Osteoblast (primary cell): ENCODE measurements around the gene POM121. TPM values are rescaled to one million over a fixed set of nuclear protein-coding genes. Genes with fewer than 3 reads are reported as not detected.
"Not testable (repeated sequence)": the region's sequence is repeated elsewhere in the genome, so short reads cannot be mapped to it uniquely, and the experiment has no call there.

Experiments
- DNase-seq: peaks from one replicate; pipeline ENCODE4 v3.0.0; 2011; ENCODE audit warnings: low spot score, mixed read lengths; ENCODE audit not compliant: insufficient read length; ENCODE audit errors: missing footprints
- H2AFZ ChIP-seq: 2 replicates; pipeline ENCODE4 v1.6.0; 2011; ENCODE audit warnings: mild to moderate bottlenecking, low read length
- H3K27ac ChIP-seq: 2 replicates; pipeline ENCODE4 v1.5.1; 2011; ENCODE audit warnings: mild to moderate bottlenecking, low read depth, low read length, moderate library complexity
- H3K27me3 ChIP-seq: 2 replicates; pipeline ENCODE4 v1.6.0; 2012; ENCODE audit warnings: mild to moderate bottlenecking, control low read depth, inconsistent platforms, low read length, moderate library complexity; ENCODE audit not compliant: insufficient read depth
- H3K36me3 ChIP-seq: 2 replicates; pipeline ENCODE4 v1.5.1; 2011; ENCODE audit warnings: mild to moderate bottlenecking, low read length, control low read depth, moderate library complexity; ENCODE audit not compliant: insufficient read depth
- H3K4me1 ChIP-seq: 2 replicates; pipeline ENCODE4 v1.5.1; 2011; ENCODE audit warnings: mild to moderate bottlenecking, low read length, control low read depth, moderate library complexity; ENCODE audit not compliant: insufficient read depth
- H3K4me2 ChIP-seq: 2 replicates; pipeline ENCODE4 v1.6.0; 2011; ENCODE audit warnings: mild to moderate bottlenecking, low read length; ENCODE audit not compliant: insufficient read depth
- H3K4me3 ChIP-seq: fragments of 200-600 bp; sonication (generic); 3 replicates; pipeline ENCODE4 v1.5.1; 2012; ENCODE audit warnings: mild to moderate bottlenecking, low read length, inconsistent platforms; ENCODE audit not compliant: insufficient read depth
- H3K79me2 ChIP-seq: 2 replicates; pipeline ENCODE4 v1.6.0; 2012; ENCODE audit warnings: mild to moderate bottlenecking, low read length, control low read depth, inconsistent platforms; ENCODE audit not compliant: insufficient read depth
- H3K9me3 ChIP-seq: 2 replicates; pipeline ENCODE4 v1.5.1; 2011; ENCODE audit warnings: low read depth, low read length, control low read depth
- H4K20me1 ChIP-seq: 2 replicates; pipeline ENCODE4 v1.6.0; 2012; ENCODE audit warnings: mild to moderate bottlenecking, low read length, control low read depth; ENCODE audit not compliant: insufficient read depth
- total RNA-seq: library from RNA; depleted of rRNA; stranded (reverse); fragments of >200 nt; gene quantifications from 2 replicates; pipeline ENCODE4 v1.2.3, GENCODE V29; 2012

Gene POM121
- total RNA-seq, 1 donor, result 6.5 TPM

DNA sequence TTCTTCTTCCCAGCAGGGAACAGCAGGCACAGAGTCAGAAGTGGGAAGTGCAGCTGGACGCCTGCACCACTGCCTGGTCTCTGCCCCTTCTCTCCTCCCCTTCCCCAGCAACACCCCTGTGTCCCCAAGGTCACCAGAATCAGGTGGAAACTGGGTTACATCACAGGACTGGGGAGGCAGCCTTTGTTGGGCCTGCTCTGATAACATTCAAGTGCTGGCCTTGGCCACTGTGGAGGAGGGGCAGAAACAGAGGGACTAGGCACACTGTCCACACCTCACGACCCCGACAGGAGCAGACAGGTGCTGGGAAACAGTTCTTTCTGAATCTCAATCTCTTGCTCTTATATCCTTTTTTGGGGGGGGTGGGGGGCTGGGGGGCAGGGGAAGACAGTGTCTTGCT lies 42.0 kb downstream of the POM121 start:
- not testable (repeated sequence) for H3K79me2 ChIP-seq, H2AFZ ChIP-seq, H3K27ac ChIP-seq

GRCh38 chr7:72968980-72969516 lies 44.2 kb downstream of the POM121 start, which contains the start of gene TRIM74:
Gene TRIM74 (minus strand): TSS chr7:72969466. CDS start chr7:72966157, 3,309 bp downstream.
- H3K4me2 ChIP-seq, DNase-seq, H3K4me3 ChIP-seq, H4K20me1 ChIP-seq, H3K4me1 ChIP-seq, H2AFZ ChIP-seq, H3K36me3 ChIP-seq, H3K79me2 ChIP-seq, H3K9me3 ChIP-seq, H3K27ac ChIP-seq, H3K27me3 ChIP-seq: not testable (repeated sequence)

More for the DNA sequence above, 42.0 kb downstream of the POM121 start:
- H3K27me3 ChIP-seq, H3K9me3 ChIP-seq, H3K4me2 ChIP-seq, H4K20me1 ChIP-seq, H3K4me1 ChIP-seq, DNase-seq, H3K36me3 ChIP-seq, H3K4me3 ChIP-seq: not testable (repeated sequence)

- not testable (repeated sequence) for H3K27ac ChIP-seq, H3K27me3 ChIP-seq, DNase-seq, H3K4me1 ChIP-seq, H3K79me2 ChIP-seq, H3K4me2 ChIP-seq, H2AFZ ChIP-seq, H3K9me3 ChIP-seq, H3K36me3 ChIP-seq, H3K4me3 ChIP-seq, H4K20me1 ChIP-seq
Observed at GRCh38 chr7:72969688-72970087, 44.8 kb downstream of the POM121 start.

- not testable (repeated sequence) for H3K27ac ChIP-seq, H3K4me1 ChIP-seq, H4K20me1 ChIP-seq, H3K4me3 ChIP-seq, H3K27me3 ChIP-seq, H2AFZ ChIP-seq, H3K36me3 ChIP-seq, DNase-seq, H3K4me2 ChIP-seq, H3K79me2 ChIP-seq, H3K9me3 ChIP-seq
Observed at GRCh38 chr7:72971505-72971904, 46.6 kb downstream of the POM121 start.

DNA sequence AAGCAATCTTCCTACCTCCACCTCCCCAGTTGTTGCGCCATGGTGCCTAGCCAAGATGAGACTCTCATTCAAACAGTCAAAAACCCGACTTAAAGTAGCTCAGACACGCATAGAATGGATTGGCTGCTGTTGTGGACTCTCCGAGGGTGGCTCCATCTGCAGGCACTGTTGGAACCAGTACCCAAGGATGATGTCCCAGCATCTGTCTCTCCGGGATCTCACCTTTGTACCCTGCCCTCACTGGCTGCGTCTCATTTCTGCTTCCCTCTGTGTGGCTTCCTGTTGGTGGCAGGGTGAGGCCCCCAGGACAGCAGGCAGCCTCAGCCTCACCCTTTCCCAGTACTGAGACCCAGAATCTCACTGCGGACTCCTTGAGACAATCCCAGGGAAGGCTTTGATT lies 49.9 kb downstream of the POM121 start:
- not testable (repeated sequence) for H3K9me3 ChIP-seq, H3K4me2 ChIP-seq, H3K27me3 ChIP-seq, H2AFZ ChIP-seq, DNase-seq, H3K4me3 ChIP-seq, H3K79me2 ChIP-seq, H3K36me3 ChIP-seq, H3K27ac ChIP-seq, H3K4me1 ChIP-seq, H4K20me1 ChIP-seq

- not testable (repeated sequence) for H3K4me3 ChIP-seq, H3K9me3 ChIP-seq, H3K36me3 ChIP-seq, H3K79me2 ChIP-seq, H4K20me1 ChIP-seq, H3K27ac ChIP-seq, H2AFZ ChIP-seq, H3K4me1 ChIP-seq, DNase-seq, H3K4me2 ChIP-seq, H3K27me3 ChIP-seq
Observed at GRCh38 chr7:72975656-72976286, 50.9 kb downstream of the POM121 start.

DNA sequence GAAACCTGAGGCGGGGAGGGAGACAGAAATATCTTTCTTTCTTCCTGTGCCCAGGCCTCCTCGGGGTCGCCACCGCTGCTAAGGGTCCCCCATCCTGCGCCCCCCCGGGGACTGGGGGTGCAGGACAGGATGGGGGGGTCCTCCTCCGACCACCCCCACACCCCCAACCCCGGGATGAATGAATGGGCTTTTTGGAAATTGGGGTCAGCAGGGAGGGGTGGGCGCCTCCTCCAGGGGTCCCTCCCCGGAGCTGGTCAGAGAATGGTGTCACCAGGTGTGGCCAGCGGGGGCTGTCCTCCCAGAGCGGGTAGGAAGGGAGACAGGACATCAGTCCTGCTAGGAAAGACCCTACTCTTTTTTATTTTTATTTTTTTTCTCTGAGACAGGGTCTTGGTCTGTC lies 51.5 kb downstream of the POM121 start:
- H4K20me1 ChIP-seq, H2AFZ ChIP-seq, H3K27me3 ChIP-seq, H3K79me2 ChIP-seq, DNase-seq, H3K9me3 ChIP-seq, H3K4me1 ChIP-seq, H3K4me2 ChIP-seq, H3K36me3 ChIP-seq, H3K27ac ChIP-seq, H3K4me3 ChIP-seq: not testable (repeated sequence)

- H3K79me2 ChIP-seq, DNase-seq, H4K20me1 ChIP-seq, H3K27ac ChIP-seq, H3K27me3 ChIP-seq, H3K4me1 ChIP-seq, H3K4me2 ChIP-seq, H2AFZ ChIP-seq, H3K4me3 ChIP-seq, H3K9me3 ChIP-seq, H3K36me3 ChIP-seq: not testable (repeated sequence)
Observed at GRCh38 chr7:72980382-72980781, 55.5 kb downstream of the POM121 start.

GRCh38 chr7:72982084-72982483 lies 57.2 kb downstream of the POM121 start:
- not testable (repeated sequence) for H3K36me3 ChIP-seq, H3K4me1 ChIP-seq, H3K4me3 ChIP-seq, H3K4me2 ChIP-seq, DNase-seq, H2AFZ ChIP-seq, H3K27me3 ChIP-seq, H3K9me3 ChIP-seq, H3K79me2 ChIP-seq, H4K20me1 ChIP-seq, H3K27ac ChIP-seq
